ENCODE data around the gene SPTBN2.

Gene SPTBN2

GRCh38 chr11:66683877-66684276 is 45.1 kb downstream of the SPTBN2 start:
- Histone ChIP-seq H3K27ac (replicated peaks) (no peak overlapping the region), H3K27me3 (ENCODE audit: insufficient read depth, poor library complexity, severe bottlenecking) (no peaks in the 10 kb centered on the region), H3K4me3 (replicated peaks; ENCODE audit: insufficient read depth, low read length) (no peak overlapping the region)
- TF ChIP-seq GABPA (IDR thresholded peaks at IDR 0.05; ENCODE audit: low read depth), result no peak
- TF ChIP-seq CTCF (IDR thresholded peaks at IDR 0.05; ENCODE audit: insufficient read depth, low read length), result no peak
- TF ChIP-seq REST (IDR thresholded peaks at IDR 0.05; ENCODE audit: insufficient replicate concordance, low read depth), result no peak
- no peak for DNase-seq (ENCODE audit: low read depth in 1 of 2, low spot score in 1 of 2)

- Histone ChIP-seq H3K27me3 (ENCODE audit: insufficient read depth, poor library complexity, severe bottlenecking) (no peaks in the 10 kb centered on the region), H3K4me3 (replicated peaks; ENCODE audit: insufficient read depth, low read length) (no peak overlapping the region), H3K27ac (replicated peaks) (no peak overlapping the region)
- no peak for TF ChIP-seq REST (IDR thresholded peaks at IDR 0.05; ENCODE audit: insufficient replicate concordance, low read depth)
- no peak for TF ChIP-seq SPI1 (IDR thresholded peaks at IDR 0.05; ENCODE audit: borderline replicate concordance, low read depth)
- no peak for TF ChIP-seq POLR2AphosphoS5 (IDR thresholded peaks at IDR 0.05; ENCODE audit: low read depth)
- TF ChIP-seq CTCF (IDR thresholded peaks at IDR 0.05; ENCODE audit: insufficient read depth, low read length), result no peak
- no peak for TF ChIP-seq GABPA (IDR thresholded peaks at IDR 0.05; ENCODE audit: low read depth)
- no peak for DNase-seq (ENCODE audit: low read depth in 1 of 2, low spot score in 1 of 2)
Observed at GRCh38 chr11:66680966-66681645, 47.9 kb downstream of the SPTBN2 start.

- peak; percentile 92 to 95 for DNase-seq (ENCODE audit: low read depth in 1 of 2, low spot score in 1 of 2)
- TF ChIP-seq GABPA (IDR thresholded peaks at IDR 0.05; ENCODE audit: low read depth) (no peak), CTCF (IDR thresholded peaks at IDR 0.05; ENCODE audit: insufficient read depth, low read length) (no peak), SPI1 (IDR thresholded peaks at IDR 0.05; ENCODE audit: borderline replicate concordance, low read depth) (peak; percentile 19; the same call in 1 of the 2 replicates), POLR2AphosphoS5 (IDR thresholded peaks at IDR 0.05; ENCODE audit: low read depth) (peak; percentile 81)
- Histone ChIP-seq H3K27ac (replicated peaks) (peak within 1 kb of the TSS; percentile 87), H3K27me3 (ENCODE audit: insufficient read depth, poor library complexity, severe bottlenecking) (no peaks in the 10 kb centered on the region), H3K4me3 (replicated peaks; ENCODE audit: insufficient read depth, low read length) (peak within 1 kb of the TSS; percentile 73)
Observed at GRCh38 chr11:66677599-66678375, 51.2 kb downstream of the SPTBN2 start, which contains the start of gene RBM4B. Gene RBM4B (minus strand): TSS chr11:66677887. CDS start chr11:66677079, 808 bp downstream.

Data from HL-60 (cell line).